Smooth muscle cell of trachea (primary cell): ENCODE measurements around the gene PIGX. TPM values are rescaled to one million over a fixed set of nuclear protein-coding genes. Genes with fewer than 3 reads are reported as not detected.

Experiments used
- total RNA-seq: library from RNA; depleted of rRNA; stranded (reverse); fragments of >200 nt; gene quantifications from 2 replicates; pipeline ENCODE4 v1.2.1, GENCODE V29; 2014

The PIGX gene
- total RNA-seq, result 10.6 and 19.6 TPM in 2 replicates

DNA sequence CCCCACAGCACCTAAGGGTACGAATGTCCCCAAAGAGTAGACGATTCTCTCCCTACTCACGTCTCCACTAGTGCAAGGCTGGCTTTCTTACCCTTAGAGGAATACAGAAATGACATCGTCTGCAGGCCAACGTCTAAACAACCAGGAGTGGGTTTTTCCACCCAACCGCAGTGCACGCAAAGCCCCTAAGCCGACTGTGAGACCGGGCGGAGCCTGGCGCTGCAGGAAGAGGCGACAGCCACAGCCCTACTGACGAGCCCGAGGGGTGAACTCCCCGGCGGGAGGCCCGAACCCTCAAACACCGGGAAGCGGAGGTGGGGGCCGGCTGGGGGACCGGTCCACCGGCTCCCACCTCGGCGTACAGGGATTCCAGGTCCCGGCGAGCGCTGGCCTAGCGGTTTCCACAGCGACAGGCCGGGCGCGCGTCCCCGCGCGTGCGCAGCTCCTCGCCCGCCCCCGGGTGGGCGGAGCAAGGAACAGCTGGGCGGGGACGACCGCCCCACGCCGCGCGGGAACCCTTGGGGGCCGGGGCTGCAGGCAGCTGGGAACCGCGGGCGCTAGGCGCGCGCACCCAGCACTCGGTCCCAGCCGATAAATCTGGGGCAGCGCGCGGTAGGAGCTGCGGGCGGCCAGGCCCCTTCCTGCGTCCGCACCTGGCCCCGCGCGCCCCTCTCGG is at the start of gene PIGX, which contains the start of gene CEP19:
TSS of gene PIGX (plus strand) at position 540 of the 676 bp plus-strand sequence.
TSS of gene CEP19 (minus strand) at position 413 of the 676 bp plus-strand sequence. CDS start 3,593 bp downstream, outside the sequence.

GRCh38 chr3:196739671-196740480 is 27.7 kb downstream of the PIGX start, which contains the start of gene PAK2:
TSS of gene PAK2 (plus strand) at chr3:196739857. CDS start at chr3:196782647, 42,790 bp downstream.

Other genes with a start within 250 kb of the PIGX start
- gene RNF168, start 208.6 kb upstream of the PIGX start, total RNA-seq, result 10.4 and 13.2 TPM in 2 replicates
- not detected in 2 replicates for gene SMCO1, start 197.0 kb upstream of the PIGX start, total RNA-seq
- gene WDR53, start 143.8 kb upstream of the PIGX start, total RNA-seq, result 6.4 and 7.1 TPM in 2 replicates
- 5.0 and 9.0 TPM in 2 replicates for gene FBXO45, start 143.7 kb upstream of the PIGX start, total RNA-seq
- gene NRROS, start 72.7 kb upstream of the PIGX start, total RNA-seq, result 0.58 and 1.5 TPM in 2 replicates
- gene CEP19, start 127 bp upstream of the PIGX start, total RNA-seq, result 2.3 and 2.8 TPM in 2 replicates
- 37.1 and 54.0 TPM in 2 replicates for gene PAK2, start 27.5 kb downstream of the PIGX start, total RNA-seq
- gene SENP5, start 155.5 kb downstream of the PIGX start, total RNA-seq, result 35.2 and 35.4 TPM in 2 replicates
- gene NCBP2, start 230.2 kb downstream of the PIGX start, total RNA-seq, result 60.2 and 65.6 TPM in 2 replicates